HUES6 (cell line): Measurements from ENCODE around the gene AURKAIP1.
"Not testable (repeated sequence)": the region's sequence is repeated elsewhere in the genome, so short reads cannot be mapped to it uniquely, and the experiment has no call there.

Experiments used
- H3K27ac ChIP-seq: 2 replicates; pipeline ENCODE4 v1.7.0; 2013; ENCODE audit warnings: low read depth, mild to moderate bottlenecking, low read length, inconsistent platforms
- H3K27me3 ChIP-seq: 2 replicates; pipeline ENCODE4 v1.6.1; 2013; ENCODE audit warnings: low read length; ENCODE audit not compliant: control insufficient read depth, insufficient read depth
- H3K36me3 ChIP-seq: 2 replicates; pipeline ENCODE4 v1.6.1; 2013; ENCODE audit warnings: low read length; ENCODE audit not compliant: control insufficient read depth, insufficient read depth
- H3K4me1 ChIP-seq: 2 replicates; pipeline ENCODE4 v1.6.1; 2013; ENCODE audit warnings: low read length; ENCODE audit not compliant: control insufficient read depth, insufficient read depth
- H3K4me3 ChIP-seq: 2 replicates; pipeline ENCODE4 v1.5.1; 2013; ENCODE audit warnings: low read depth, low read length
- H3K9ac ChIP-seq: one replicate; pipeline ENCODE4 v1.6.1; 2013; ENCODE audit warnings: mild to moderate bottlenecking, low read length
- H3K9me3 ChIP-seq: 2 replicates; pipeline ENCODE4 v1.6.1; 2013; ENCODE audit warnings: low read depth, low read length; ENCODE audit not compliant: control insufficient read depth, insufficient read depth

Gene AURKAIP1

GRCh38 chr1:1406101-1406820 is 31.3 kb upstream of the AURKAIP1 start:
- Histone ChIP-seq H3K9me3 (no peaks in the 10 kb centered on the region), H3K27ac (peak overlapping the region; percentile 97), H3K27me3 (no peaks in the 10 kb centered on the region), H3K9ac (peak overlapping the region; percentile 99), H3K4me3 (peak overlapping the region; percentile 98), H3K4me1 (peaks cover 32% of the 10 kb centered on the region), H3K36me3 (peaks cover 59% of the 10 kb centered on the region)

- H3K36me3 ChIP-seq, result peaks cover 73% of the 10 kb centered on the region
- H3K27me3 ChIP-seq, result no peaks in the 10 kb centered on the region
- no peak overlapping the region for H3K4me3 ChIP-seq
- no peaks in the 10 kb centered on the region for H3K9me3 ChIP-seq
- no peak overlapping the region for H3K27ac ChIP-seq
- H3K4me1 ChIP-seq, result peaks cover 15% of the 10 kb centered on the region
- no peak overlapping the region for H3K9ac ChIP-seq
These were observed 28.6 kb upstream of the AURKAIP1 start for GRCh38 chr1:1403653-1404052.

GRCh38 chr1:1402901-1403392 is 27.9 kb upstream of the AURKAIP1 start:
- H3K27ac ChIP-seq, H3K9me3 ChIP-seq, H3K9ac ChIP-seq, H3K27me3 ChIP-seq, H3K4me3 ChIP-seq: not testable (repeated sequence)
- Histone ChIP-seq H3K4me1 (peaks cover 15% of the 10 kb centered on the region), H3K36me3 (peaks cover 72% of the 10 kb centered on the region)

- peaks cover 75% of the 10 kb centered on the region for H3K36me3 ChIP-seq
- H3K4me1 ChIP-seq, result peaks cover 18% of the 10 kb centered on the region
- H3K9ac ChIP-seq, result no peak overlapping the region
- H3K27ac ChIP-seq, result no peak overlapping the region
- H3K9me3 ChIP-seq, result no peaks in the 10 kb centered on the region
- no peak overlapping the region for H3K4me3 ChIP-seq
- H3K27me3 ChIP-seq, result no peaks in the 10 kb centered on the region
These were observed 27.3 kb upstream of the AURKAIP1 start for GRCh38 chr1:1402072-1402900.

GRCh38 chr1:1401457-1402010 is 26.5 kb upstream of the AURKAIP1 start:
- H3K9me3 ChIP-seq, result no peaks in the 10 kb centered on the region
- peaks cover 80% of the 10 kb centered on the region for H3K36me3 ChIP-seq
- no peak overlapping the region for H3K27ac ChIP-seq
- H3K9ac ChIP-seq, result no peak overlapping the region
- no peak overlapping the region for H3K4me3 ChIP-seq
- H3K27me3 ChIP-seq, result no peaks in the 10 kb centered on the region
- peaks cover 18% of the 10 kb centered on the region for H3K4me1 ChIP-seq

GRCh38 chr1:1400576-1401456 is 25.8 kb upstream of the AURKAIP1 start:
- peak overlapping the region; percentile 99 for H3K4me3 ChIP-seq
- H3K27me3 ChIP-seq, result no peaks in the 10 kb centered on the region
- H3K36me3 ChIP-seq, result peaks cover 77% of the 10 kb centered on the region
- H3K27ac ChIP-seq, result no peak overlapping the region
- H3K9ac ChIP-seq, result peak overlapping the region; percentile 97
- H3K9me3 ChIP-seq, result no peaks in the 10 kb centered on the region
- peaks cover 12% of the 10 kb centered on the region for H3K4me1 ChIP-seq

- Histone ChIP-seq H3K27ac (peak overlapping the region; percentile 92), H3K9me3 (no peaks in the 10 kb centered on the region), H3K27me3 (no peaks in the 10 kb centered on the region), H3K4me3 (peak overlapping the region; percentile 99), H3K4me1 (peaks cover 12% of the 10 kb centered on the region), H3K9ac (peak overlapping the region; percentile 97), H3K36me3 (peaks cover 77% of the 10 kb centered on the region)
These were observed 25.0 kb upstream of the AURKAIP1 start for GRCh38 chr1:1399872-1400575.

- H3K4me1 ChIP-seq, result peaks cover 12% of the 10 kb centered on the region
- no peaks in the 10 kb centered on the region for H3K9me3 ChIP-seq
- H3K9ac ChIP-seq, result peak within 1 kb of the TSS; percentile 100
- H3K4me3 ChIP-seq, result peak within 1 kb of the TSS; percentile 99
- H3K36me3 ChIP-seq, result peaks cover 76% of the 10 kb centered on the region
- H3K27ac ChIP-seq, result peak within 1 kb of the TSS; percentile 92
- no peaks in the 10 kb centered on the region for H3K27me3 ChIP-seq
These were observed 24.3 kb upstream of the AURKAIP1 start, which contains the start of gene CCNL2 for GRCh38 chr1:1399187-1399871. CCNL2 (minus strand) TSS chr1:1399335; CDS start chr1:1399306, 29 bp downstream.

GRCh38 chr1:1398677-1399186 is 23.7 kb upstream of the AURKAIP1 start:
- H3K9ac ChIP-seq, result peak overlapping the region; percentile 100
- peak overlapping the region; percentile 92 for H3K27ac ChIP-seq

More at GRCh38 chr1:1398677-1399186, 23.7 kb upstream of the AURKAIP1 start:
- peaks cover 78% of the 10 kb centered on the region for H3K36me3 ChIP-seq
- peak overlapping the region; percentile 99 for H3K4me3 ChIP-seq
- no peaks in the 10 kb centered on the region for H3K9me3 ChIP-seq
- H3K4me1 ChIP-seq, result peaks cover 12% of the 10 kb centered on the region
- H3K27me3 ChIP-seq, result no peaks in the 10 kb centered on the region
